ENCODE measurements around the gene TBRG4.

Gene TBRG4

GRCh38 chr7:45073031-45073785, 38.3 kb downstream of the TBRG4 start:
- no peak for DNase-seq

- no peak for DNase-seq
These were observed 39.1 kb downstream of the TBRG4 start for GRCh38 chr7:45072131-45073030.

DNA sequence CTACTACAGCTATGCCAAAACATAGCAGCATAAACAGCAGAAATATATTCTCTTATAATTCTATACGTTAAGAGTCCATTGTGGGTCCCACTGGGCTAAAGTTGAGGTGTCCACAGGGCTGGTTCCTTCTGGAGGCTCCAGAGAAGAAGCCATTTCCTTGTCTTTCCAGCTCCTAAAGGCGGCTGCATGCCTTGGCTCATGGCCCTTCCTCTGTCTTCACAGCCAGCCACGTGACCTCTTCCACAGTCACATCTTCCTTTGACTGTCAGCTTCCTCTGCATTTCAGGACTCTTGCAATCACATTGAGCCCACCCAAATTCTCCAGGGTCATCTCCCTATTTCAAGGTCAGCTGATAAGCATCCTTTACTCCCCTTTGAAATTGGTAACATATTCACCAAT, 40.0 kb downstream of the TBRG4 start:
- no peak for DNase-seq

DNA sequence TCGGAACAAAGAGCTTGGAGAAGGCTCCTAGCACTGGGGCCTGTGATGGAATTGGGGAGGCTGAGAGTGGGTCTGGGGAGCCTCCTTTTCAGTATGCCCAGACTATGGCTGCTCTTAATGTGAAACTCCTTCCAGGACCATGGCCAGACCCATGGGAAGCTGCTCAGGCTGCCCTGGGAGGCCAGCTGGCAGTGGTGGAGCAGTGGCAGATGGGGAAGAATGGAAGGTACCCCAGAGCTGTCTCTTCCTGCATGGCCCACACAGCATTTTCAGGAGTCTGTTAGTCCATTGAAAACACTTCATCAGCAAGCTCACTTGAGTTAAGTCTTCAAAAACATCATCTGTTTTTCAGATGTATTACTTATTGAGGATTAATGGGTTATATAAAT, 41.2 kb downstream of the TBRG4 start:
- no peak for DNase-seq

DNA sequence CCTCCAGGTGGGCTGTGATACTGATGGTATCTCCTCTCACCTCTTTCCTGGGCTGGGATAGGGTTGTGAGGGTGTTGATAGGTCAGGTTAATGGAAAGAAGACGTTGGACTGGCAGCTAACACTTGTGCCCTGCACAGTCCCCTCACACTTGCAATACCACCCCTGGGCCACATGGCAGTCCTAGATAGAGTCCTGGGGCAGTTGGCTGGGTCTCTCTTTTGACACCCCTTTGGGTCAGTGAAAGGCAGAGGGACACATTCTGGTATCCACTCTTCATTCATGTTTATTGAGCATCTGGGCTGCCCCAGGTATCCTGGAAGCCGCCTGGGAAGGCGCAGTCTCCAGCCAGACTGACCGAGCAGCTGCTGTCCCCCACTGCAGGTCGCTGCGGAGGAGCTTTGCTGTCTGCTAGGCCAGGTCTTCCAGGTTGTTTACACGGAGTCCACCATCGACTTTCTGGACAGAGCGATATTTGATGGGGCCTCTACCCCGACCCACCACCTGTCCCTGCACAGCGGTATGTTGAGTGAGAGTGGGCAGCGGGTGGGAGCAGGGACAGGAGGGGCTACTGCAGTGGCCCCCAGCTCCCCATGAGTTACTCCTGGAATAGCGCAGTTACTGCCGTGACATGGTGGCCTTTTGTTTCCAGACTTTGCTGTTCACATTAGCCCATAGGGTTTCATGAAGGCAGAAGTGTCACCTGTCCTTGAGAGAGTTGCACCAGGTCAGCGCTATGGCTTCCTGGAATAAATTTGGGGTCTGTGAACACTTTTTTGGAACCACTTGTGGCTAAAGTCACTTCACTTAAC, 41.8 kb downstream of the TBRG4 start:
- DNase-seq = no peak

- no peak for DNase-seq
These were observed 43.1 kb downstream of the TBRG4 start for GRCh38 chr7:45068236-45069023.

GRCh38 chr7:45067582-45067981, 43.9 kb downstream of the TBRG4 start:
- no peak for DNase-seq

DNA sequence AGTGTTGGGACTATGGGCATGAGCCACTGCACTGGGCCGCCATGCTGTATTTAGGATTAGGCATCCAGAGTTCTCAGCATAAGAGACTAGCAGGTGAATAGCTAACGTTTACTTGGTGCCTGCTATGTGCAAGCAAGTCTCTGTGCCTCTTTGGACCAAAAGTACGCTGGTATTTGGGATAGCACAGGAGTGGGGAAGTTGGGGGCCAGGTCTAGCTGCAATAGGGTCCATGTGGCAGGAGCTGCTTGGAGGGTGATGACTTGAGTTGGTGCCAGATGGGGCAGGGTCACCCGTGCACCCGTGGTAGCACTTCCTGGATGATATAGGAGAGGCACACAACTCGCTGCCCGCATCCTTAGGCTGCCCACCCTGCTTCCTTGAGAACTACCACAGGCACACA, 45.1 kb downstream of the TBRG4 start:
- no peak for DNase-seq

DNA sequence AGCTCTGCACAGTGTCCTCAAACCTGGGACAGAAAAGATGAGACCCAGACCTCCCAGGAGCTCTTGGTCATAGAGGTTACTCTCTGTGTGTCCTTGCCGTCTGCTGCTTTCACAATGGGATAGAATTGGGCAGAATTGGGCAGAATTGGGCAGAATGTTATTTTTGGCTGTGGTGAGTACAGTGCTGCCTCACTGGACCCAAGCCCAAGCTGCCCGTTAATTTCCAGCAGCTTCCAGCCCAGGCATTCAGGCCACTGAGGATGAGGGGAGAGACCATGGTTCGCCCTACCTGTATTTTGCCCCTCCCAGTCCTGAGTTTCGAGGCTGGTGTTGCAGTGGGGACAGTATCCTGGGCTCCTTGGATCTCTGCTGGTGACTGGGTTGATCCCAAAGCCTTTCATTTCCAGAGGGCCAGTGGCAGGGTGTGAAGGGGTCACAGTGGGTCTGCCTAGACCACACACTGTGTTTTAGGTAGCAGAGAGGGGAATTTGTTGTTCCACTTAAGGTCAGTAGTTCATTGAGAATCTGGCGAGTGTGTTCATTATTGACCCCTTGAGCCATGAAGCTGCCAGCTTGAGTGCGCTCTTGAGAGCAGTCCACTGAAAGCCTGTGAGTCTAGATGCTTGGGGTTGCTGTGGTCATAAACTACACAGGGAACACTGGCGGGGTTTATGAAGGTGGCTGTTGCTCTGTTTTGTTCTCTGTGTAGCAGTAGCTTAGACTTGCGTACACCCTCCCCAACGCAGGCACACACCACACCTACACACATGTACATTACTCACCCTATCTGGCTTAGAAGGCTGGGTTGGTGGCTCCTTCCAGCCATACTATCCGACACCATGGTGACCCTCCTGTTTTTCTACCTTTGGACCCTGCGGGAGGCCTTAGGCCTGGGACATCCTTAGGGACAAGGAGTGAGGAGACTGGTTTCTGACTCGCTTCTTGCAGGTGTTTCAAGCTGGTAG, 46.2 kb downstream of the TBRG4 start:
- DNase-seq = no peak

GRCh38 chr7:45064047-45064725, 47.3 kb downstream of the TBRG4 start:
- no peak for DNase-seq

DNA sequence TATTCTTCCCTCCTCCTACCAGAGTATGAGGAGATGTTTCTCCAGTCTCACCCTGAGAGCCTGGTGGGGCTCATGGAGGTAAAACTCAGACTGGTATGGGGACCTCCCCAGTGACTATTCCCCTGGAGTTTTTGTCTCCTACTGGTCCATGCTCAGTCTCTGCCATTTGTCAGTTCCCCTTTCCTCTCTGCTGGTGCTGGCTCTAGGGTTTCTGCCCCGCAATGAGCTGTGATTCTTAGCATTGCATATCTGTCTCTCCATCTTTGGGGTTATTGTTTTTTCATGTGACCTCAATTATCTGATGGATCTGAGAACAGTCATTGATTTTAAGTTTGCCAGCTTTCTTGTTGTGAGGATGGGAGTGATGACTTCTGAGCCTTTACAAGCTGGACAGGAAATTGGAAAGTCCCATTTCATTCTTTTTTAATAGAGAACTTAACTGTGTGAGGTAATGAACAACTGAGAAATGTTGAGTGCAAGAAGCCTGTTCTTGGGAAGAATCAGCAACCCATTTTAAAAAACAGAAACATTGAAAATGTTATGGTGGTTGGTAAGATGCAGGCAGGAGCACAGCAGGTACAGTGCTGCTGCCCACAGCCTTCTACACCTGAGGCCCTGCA, 49.6 kb downstream of the TBRG4 start:
- no peak for DNase-seq

- DNase-seq = no peak
These were observed 50.1 kb downstream of the TBRG4 start for GRCh38 chr7:45061352-45061751.

DNA sequence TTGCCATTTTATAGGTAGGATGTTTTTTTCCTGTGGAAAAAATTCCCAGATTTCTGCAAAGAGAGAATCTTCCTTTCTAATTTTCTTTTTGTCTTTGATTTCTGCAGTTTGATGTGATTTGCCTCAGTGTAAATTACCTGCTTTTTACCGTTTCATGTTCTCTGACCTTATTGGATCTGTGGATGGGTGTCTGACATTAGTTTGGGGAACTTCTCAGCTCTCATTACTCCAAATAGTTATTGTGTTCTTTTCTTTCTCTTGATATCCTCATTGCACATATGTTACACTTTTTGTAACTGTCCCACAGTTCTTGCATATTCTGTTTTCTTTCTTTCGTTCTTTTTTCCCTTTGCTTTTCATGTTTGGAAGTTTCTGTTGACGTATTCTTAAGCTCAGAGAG, 51.2 kb downstream of the TBRG4 start:
- no peak for DNase-seq

GRCh38 chr7:45057878-45058277, 53.6 kb downstream of the TBRG4 start:
- no peak for DNase-seq

- no peak for DNase-seq
These were observed 55.8 kb downstream of the TBRG4 start for GRCh38 chr7:45055594-45056219.

DNA sequence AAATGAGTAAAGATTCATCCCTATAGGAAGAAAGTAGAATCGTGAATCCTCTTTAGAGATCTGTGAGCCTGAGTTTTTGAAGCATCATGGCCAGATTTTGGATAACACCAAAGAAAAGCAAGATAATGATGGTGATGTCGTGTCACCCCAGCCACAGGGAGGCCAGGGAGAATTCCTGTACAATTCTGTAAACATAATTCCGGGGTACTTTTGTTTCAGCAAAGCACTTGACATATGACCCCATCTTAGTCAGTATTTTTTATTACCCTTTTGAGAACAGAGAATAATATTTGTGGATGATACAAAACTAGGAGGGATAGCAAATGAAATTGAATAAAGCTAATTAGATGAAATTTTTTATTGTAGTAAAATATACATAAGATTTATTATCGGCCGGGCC, 56.5 kb downstream of the TBRG4 start:
- DNase-seq = no peak

DNA sequence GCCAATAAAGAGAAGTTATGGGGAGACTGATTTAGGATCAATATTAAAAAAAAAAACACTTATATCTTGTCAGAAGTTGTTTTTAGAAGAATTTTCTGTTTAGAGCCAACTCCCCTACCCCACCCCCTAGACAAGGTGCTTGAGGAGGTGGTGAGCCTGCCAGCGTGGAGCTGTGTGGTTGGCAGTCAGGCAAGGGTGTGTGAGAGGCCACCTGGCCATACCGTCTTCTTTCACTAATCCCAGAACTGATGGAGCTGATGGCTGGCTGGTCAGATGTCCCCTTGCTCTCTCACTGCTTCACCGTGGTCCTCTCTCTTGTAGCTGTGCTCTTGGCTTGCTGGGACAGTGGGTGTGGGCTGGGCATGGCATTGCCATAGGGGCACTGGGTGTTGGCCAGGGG, 57.1 kb downstream of the TBRG4 start:
- DNase-seq = no peak

GRCh38 chr7:45053941-45054340, 57.6 kb downstream of the TBRG4 start:
- DNase-seq = no peak

- no peak for DNase-seq
These were observed 58.1 kb downstream of the TBRG4 start for GRCh38 chr7:45053401-45053800.

- no peak for DNase-seq
These were observed 59.5 kb downstream of the TBRG4 start for GRCh38 chr7:45052011-45052410.

Measured in central memory CD4-positive, alpha-beta T cell (primary cell).